ENCODE measurements around the gene ALPP.
"Not testable (repeated sequence)": the region's sequence is repeated elsewhere in the genome, so short reads cannot be mapped to it uniquely, and the experiment has no call there.

ALPP gene

DNA sequence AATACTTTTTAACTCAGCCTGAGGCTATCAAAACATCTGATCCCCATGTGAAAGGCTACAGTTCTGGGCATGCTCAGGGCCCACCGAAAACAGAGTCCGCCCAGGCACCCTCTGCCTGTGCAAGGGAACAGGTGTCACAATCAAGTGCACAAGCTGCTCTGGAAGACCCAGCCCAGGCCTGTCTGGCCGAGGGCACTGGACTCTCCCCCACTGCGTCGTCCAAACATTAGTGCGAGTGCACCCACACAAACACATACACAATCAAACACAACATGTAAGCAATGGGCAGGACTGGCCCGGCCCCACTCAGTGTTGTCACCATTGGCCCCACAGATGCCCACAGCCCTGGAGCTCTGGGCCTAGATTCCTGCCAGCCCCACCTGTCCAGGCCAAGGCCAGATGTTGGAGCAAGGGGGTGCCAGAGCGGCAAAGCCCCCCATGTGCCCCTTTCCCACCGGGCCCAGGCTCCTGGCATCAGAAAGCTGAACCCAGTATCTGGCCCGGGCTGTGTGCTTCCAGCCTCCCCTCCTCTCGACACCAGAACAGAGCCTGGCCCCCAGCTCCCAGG is 27.5 kb downstream of the ALPP start:
- Histone ChIP-seq H3K27me3 (ENCODE audit: control insufficient read depth, low read length) (no peaks in the 10 kb centered on the region), H3K4me3 (ENCODE audit: low read length) (no peak overlapping the region), H3K9me3 (ENCODE audit: control insufficient read depth, insufficient read depth, low read length) (no peaks in the 10 kb centered on the region), H3F3A (ENCODE audit: control insufficient read depth, insufficient read depth) (no peaks in the 10 kb centered on the region), H3K79me2 (ENCODE audit: control insufficient read depth, low read length) (no peaks in the 10 kb centered on the region), H3K27ac (ENCODE audit: low read depth, low read length) (no peak overlapping the region), H3K9me2 (replicated peaks; ENCODE audit: control insufficient read depth, low read length) (no peaks in the 10 kb centered on the region), H3K4me2 (ENCODE audit: low read length) (no peak overlapping the region), H3K4me1 (ENCODE audit: control insufficient read depth, low read length) (no peaks in the 10 kb centered on the region), H4K20me1 (ENCODE audit: control insufficient read depth, insufficient read depth, low read depth, low read length) (no peaks in the 10 kb centered on the region), H3K36me3 (ENCODE audit: control insufficient read depth, low read length) (no peaks in the 10 kb centered on the region)
- no peak for TF ChIP-seq EZH2phosphoT487 (IDR thresholded peaks at IDR 0.05; ENCODE audit: borderline replicate concordance, low read length)
- TF ChIP-seq, protein P1, sequence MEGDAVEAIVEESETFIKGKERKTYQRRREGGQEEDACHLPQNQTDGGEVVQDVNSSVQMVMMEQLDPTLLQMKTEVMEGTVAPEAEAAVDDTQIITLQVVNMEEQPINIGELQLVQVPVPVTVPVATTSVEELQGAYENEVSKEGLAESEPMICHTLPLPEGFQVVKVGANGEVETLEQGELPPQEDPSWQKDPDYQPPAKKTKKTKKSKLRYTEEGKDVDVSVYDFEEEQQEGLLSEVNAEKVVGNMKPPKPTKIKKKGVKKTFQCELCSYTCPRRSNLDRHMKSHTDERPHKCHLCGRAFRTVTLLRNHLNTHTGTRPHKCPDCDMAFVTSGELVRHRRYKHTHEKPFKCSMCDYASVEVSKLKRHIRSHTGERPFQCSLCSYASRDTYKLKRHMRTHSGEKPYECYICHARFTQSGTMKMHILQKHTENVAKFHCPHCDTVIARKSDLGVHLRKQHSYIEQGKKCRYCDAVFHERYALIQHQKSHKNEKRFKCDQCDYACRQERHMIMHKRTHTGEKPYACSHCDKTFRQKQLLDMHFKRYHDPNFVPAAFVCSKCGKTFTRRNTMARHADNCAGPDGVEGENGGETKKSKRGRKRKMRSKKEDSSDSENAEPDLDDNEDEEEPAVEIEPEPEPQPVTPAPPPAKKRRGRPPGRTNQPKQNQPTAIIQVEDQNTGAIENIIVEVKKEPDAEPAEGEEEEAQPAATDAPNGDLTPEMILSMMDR (IDR thresholded peaks at IDR 0.05; ENCODE audit: low read depth, low read length, poor library complexity, severe bottlenecking) = no peak

DNA sequence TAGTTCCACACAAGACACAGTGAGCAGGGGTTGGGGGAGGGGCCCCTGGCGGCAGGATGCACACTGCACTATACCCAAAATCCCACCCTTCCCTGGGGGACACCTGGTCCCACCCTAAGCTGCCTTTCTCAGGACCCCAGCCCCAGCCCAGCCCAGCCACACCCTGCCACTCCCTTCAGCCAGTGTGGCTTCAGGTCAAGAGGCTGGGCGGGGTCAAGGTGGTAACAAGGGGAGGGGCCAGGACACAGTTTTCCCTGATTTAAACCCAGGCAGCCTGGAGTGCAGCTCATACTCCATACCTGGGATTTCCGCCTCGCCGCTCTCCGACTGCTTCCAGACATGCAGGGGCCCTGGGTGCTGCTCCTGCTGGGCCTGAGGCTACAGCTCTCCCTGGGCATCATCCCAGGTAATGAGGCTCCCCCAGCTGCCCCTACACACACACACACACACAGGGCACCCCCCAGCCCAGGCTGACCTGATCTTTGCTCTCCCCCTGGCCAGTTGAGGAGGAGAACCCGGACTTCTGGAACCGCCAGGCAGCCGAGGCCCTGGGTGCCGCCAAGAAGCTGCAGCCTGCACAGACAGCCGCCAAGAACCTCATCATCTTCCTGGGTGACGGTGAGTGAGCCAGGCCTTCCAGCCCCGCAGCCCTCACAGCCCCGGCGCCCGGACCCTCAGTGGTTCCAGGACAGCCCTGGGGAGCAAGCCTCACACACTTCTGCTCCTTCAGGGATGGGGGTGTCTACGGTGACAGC is 28.2 kb downstream of the ALPP start, which contains the start of gene ALPG:
TSS of gene ALPG (plus strand) at position 289 of the 755 bp plus-strand sequence. CDS start at position 340, 51 bp downstream.
- TF ChIP-seq, protein P1 (IDR thresholded peaks at IDR 0.05; ENCODE audit: low read depth, low read length, poor library complexity, severe bottlenecking) = no peak
- TF ChIP-seq EZH2phosphoT487 (IDR thresholded peaks at IDR 0.05; ENCODE audit: borderline replicate concordance, low read length) = no peak
- no peak within 1 kb of the TSS for H3K4me2 ChIP-seq (ENCODE audit: low read length)
- H3K9me2 ChIP-seq (replicated peaks; ENCODE audit: control insufficient read depth, low read length) = no peaks in the 10 kb centered on the region

DNA sequence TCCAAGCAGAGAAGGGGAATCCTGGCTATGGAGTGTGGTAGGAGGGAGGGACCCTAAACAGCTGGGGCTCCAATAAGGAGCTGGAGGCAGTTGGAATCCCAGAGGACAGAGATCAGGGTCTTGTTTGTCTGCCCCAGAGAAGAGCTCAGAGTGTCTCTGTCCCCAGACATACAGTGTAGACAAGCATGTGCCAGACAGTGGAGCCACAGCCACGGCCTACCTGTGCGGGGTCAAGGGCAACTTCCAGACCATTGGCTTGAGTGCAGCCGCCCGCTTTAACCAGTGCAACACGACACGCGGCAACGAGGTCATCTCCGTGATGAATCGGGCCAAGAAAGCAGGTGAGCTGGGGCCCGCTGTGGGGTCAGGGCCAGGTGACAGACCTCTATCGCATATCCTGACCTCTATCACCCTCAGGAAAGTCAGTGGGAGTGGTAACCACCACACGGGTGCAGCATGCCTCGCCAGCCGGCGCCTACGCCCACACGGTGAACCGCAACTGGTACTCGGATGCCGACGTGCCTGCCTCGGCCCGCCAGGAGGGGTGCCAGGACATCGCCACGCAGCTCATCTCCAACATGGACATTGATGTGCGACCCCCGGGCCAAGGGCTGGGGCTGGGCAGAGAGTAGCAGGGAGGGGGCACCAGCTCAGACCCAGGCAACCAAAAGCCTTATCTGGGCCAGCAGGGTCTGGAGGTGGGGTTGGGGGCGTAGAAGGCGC is 29.0 kb downstream of the ALPP start:
- not testable (repeated sequence) for H3K4me2 ChIP-seq (ENCODE audit: low read length); H3K79me2 ChIP-seq (ENCODE audit: control insufficient read depth, low read length); H3K9me2 ChIP-seq (replicated peaks; ENCODE audit: control insufficient read depth, low read length); H3K4me3 ChIP-seq (ENCODE audit: low read length); H4K20me1 ChIP-seq (ENCODE audit: control insufficient read depth, insufficient read depth, low read depth, low read length); H3K9me3 ChIP-seq (ENCODE audit: control insufficient read depth, insufficient read depth, low read length); H3F3A ChIP-seq (ENCODE audit: control insufficient read depth, insufficient read depth); H3K36me3 ChIP-seq (ENCODE audit: control insufficient read depth, low read length); H3K27ac ChIP-seq (ENCODE audit: low read depth, low read length); H3K4me1 ChIP-seq (ENCODE audit: control insufficient read depth, low read length); H3K27me3 ChIP-seq (ENCODE audit: control insufficient read depth, low read length)

More for the DNA sequence above, 28.2 kb downstream of the ALPP start, which contains the start of gene ALPG:
- no peaks in the 10 kb centered on the region for H3K27me3 ChIP-seq (ENCODE audit: control insufficient read depth, low read length)
- H4K20me1 ChIP-seq (ENCODE audit: control insufficient read depth, insufficient read depth, low read depth, low read length) = no peaks in the 10 kb centered on the region
- no peaks in the 10 kb centered on the region for H3K9me3 ChIP-seq (ENCODE audit: control insufficient read depth, insufficient read depth, low read length)
- H3K79me2 ChIP-seq (ENCODE audit: control insufficient read depth, low read length) = no peaks in the 10 kb centered on the region
- H3K27ac ChIP-seq (ENCODE audit: low read depth, low read length) = no peak within 1 kb of the TSS
- H3K36me3 ChIP-seq (ENCODE audit: control insufficient read depth, low read length) = no peaks in the 10 kb centered on the region
- no peaks in the 10 kb centered on the region for H3F3A ChIP-seq (ENCODE audit: control insufficient read depth, insufficient read depth)
- H3K4me1 ChIP-seq (ENCODE audit: control insufficient read depth, low read length) = no peaks in the 10 kb centered on the region
- H3K4me3 ChIP-seq (ENCODE audit: low read length) = no peak within 1 kb of the TSS

DNA sequence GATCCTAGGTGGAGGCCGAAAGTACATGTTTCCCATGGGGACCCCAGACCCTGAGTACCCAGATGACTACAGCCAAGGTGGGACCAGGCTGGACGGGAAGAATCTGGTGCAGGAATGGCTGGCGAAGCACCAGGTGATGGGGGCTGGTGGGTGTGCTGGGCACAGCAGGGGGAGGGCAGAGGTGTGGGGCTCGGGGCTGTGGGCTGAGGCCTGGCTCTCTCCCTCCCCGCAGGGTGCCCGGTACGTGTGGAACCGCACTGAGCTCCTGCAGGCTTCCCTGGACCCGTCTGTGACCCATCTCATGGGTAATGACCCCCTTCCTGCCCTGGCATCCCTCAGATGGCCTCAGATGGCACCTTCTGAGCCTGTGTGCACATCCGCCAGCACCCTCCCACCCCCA is 29.7 kb downstream of the ALPP start:
- H3K27me3 ChIP-seq (ENCODE audit: control insufficient read depth, low read length) = peaks cover 14% of the 10 kb centered on the region
- not testable (repeated sequence) for H3K9me3 ChIP-seq (ENCODE audit: control insufficient read depth, insufficient read depth, low read length); H3F3A ChIP-seq (ENCODE audit: control insufficient read depth, insufficient read depth); H3K4me2 ChIP-seq (ENCODE audit: low read length); H3K36me3 ChIP-seq (ENCODE audit: control insufficient read depth, low read length); H3K79me2 ChIP-seq (ENCODE audit: control insufficient read depth, low read length); H3K4me1 ChIP-seq (ENCODE audit: control insufficient read depth, low read length); H3K27ac ChIP-seq (ENCODE audit: low read depth, low read length); H4K20me1 ChIP-seq (ENCODE audit: control insufficient read depth, insufficient read depth, low read depth, low read length); H3K4me3 ChIP-seq (ENCODE audit: low read length); H3K9me2 ChIP-seq (replicated peaks; ENCODE audit: control insufficient read depth, low read length)

DNA sequence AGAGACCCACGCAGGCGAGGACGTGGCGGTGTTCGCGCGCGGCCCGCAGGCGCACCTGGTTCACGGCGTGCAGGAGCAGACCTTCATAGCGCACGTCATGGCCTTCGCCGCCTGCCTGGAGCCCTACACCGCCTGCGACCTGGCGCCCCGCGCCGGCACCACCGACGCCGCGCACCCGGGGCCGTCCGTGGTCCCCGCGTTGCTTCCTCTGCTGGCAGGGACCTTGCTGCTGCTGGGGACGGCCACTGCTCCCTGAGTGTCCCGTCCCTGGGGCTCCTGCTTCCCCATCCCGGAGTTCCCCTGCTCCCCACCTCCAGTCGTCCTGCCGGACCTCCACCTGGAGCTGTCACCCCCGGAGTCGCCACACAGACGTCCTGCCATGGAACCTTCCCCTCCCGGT is 31.1 kb downstream of the ALPP start:
- not testable (repeated sequence) for H3K9me3 ChIP-seq (ENCODE audit: control insufficient read depth, insufficient read depth, low read length); H3F3A ChIP-seq (ENCODE audit: control insufficient read depth, insufficient read depth); H3K27ac ChIP-seq (ENCODE audit: low read depth, low read length); H3K4me2 ChIP-seq (ENCODE audit: low read length); H3K4me3 ChIP-seq (ENCODE audit: low read length); H3K36me3 ChIP-seq (ENCODE audit: control insufficient read depth, low read length); H3K9me2 ChIP-seq (replicated peaks; ENCODE audit: control insufficient read depth, low read length); H3K79me2 ChIP-seq (ENCODE audit: control insufficient read depth, low read length); H3K4me1 ChIP-seq (ENCODE audit: control insufficient read depth, low read length); H4K20me1 ChIP-seq (ENCODE audit: control insufficient read depth, insufficient read depth, low read depth, low read length)
- H3K27me3 ChIP-seq (ENCODE audit: control insufficient read depth, low read length) = peaks cover 16% of the 10 kb centered on the region

All from DOHH2 (cell line).